ENCODE measurements around the gene PLSCR3.

Gene PLSCR3

DNA sequence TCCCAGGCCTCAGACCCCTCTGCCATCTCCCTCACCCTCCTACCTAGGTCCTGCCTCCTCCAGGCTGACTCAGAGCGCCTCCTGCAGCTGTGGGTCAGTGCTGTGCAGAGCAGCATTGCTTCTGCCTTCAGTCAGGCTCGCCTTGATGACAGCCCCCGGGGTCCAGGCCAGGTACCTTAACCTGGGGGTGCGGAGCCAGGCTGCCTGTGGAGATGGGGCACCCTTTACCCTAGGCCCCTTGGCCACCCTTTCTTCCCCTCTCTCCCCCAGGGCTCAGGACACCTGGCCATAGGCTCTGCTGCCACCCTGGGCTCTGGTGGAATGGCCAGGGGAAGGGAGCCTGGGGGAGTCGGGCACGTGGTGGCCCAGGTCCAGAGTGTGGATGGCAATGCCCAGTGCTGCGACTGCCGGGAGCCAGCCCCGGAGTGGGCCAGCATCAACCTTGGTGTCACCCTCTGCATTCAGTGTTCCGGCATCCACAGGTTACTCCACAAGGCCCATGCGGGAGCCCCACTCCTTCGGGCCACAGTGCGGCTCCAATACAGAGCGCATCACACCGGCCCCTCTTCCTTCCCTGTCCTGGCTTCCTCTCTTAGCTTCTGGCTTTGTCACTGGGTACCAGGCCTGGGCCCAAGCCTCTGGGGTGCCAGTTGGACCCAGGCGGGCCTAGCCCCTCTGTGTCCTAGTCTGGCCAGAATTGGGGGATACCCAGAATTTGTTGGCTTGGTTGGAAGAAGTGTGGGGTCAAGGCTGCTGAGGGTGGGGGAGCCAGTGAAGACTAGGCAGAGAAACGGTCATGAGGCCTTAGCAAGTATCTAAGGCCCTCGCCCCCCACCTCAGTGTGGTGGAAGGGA lies 47.3 kb downstream of the PLSCR3 start:
- DNase-seq, result no peak

DNA sequence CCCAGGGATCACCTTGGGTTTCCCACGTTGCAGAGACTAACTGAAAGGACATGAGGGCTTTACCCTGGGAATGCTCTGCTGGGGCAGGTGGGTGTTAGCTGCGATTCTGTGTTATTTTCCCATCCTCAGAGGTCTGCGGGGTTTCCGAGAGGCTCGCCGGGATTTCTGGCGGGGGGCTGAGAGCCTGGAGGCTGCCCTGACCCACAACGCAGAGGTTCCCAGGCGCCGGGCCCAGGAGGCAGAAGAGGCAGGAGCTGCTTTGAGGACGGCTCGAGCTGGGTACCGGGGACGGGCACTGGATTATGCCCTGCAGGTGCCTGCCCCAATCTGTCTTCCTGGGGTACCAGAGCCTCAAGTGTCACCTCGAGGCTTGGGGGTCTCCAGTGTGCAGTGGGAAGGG lies 51.1 kb downstream of the PLSCR3 start:
- DNase-seq, result no peak

DNA sequence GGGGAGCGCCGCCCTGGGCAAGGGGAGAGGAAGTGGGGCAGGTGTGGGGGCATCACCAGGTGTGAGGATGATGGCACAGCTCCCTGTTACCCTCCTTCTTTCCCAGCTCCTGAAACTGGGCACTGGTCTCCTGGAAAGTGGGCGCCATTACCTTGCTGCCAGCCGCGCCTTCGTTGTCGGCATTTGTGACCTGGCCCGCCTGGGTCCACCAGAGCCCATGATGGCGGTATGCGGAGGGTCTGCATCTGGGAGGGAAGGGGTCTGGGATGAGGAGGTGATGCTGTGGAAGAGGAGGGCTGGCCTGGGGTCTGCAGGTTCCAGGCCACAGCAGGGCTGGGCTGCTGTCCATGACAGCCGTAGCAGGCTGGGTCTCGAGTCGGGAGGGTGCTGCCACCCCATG lies 52.5 kb downstream of the PLSCR3 start:
- DNase-seq, result no peak

DNA sequence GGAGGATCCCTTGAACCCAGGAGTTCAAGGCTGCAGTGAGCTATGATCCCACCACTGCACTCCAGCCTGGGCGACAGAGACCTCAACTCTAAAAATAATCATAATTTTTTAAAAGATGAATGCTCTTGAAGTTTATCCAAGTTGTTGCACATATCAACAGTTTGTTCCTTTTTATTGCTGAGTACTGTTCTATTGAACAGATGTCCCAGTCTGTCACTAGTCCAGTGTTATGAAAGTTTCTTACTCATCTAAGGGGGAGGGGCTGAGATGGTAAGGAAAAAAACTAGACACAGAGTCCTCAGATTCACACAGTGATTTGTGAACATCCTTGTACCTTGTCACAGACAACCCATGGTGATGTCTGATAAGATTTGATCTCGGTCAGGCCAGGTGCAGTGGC lies 54.1 kb downstream of the PLSCR3 start:
- no peak for DNase-seq

Measured in DMS79 (cell line).